Endothelial cell (in vitro differentiated cells): ENCODE data around the gene ARMH3. TPM values are rescaled to one million over a fixed set of nuclear protein-coding genes. Genes with fewer than 3 reads are reported as not detected.

Source experiments
- DNase-seq: peaks from one replicate; pipeline ENCODE4 v3.0.0; 2021; ENCODE audit warnings: low spot score
- H3K27ac Mint-ChIP-seq: one replicate; pipeline ENCODE4 v1.8.0; 2021; ENCODE audit warnings: mixed read lengths, inconsistent platforms; ENCODE audit not compliant: unreplicated experiment
- H3K27me3 Mint-ChIP-seq: one replicate; pipeline ENCODE4 v1.8.0; 2021; ENCODE audit warnings: mild to moderate bottlenecking, moderate library complexity, mixed read lengths, inconsistent platforms; ENCODE audit not compliant: unreplicated experiment
- H3K36me3 Mint-ChIP-seq: one replicate; pipeline ENCODE4 v1.8.0; 2021; ENCODE audit warnings: mild to moderate bottlenecking, low read depth, mixed read lengths, inconsistent platforms; ENCODE audit not compliant: unreplicated experiment
- H3K4me1 Mint-ChIP-seq: one replicate; pipeline ENCODE4 v1.8.0; 2021; ENCODE audit warnings: mild to moderate bottlenecking, mixed read lengths, inconsistent platforms; ENCODE audit not compliant: unreplicated experiment
- H3K4me3 Mint-ChIP-seq: one replicate; pipeline ENCODE4 v1.8.0; 2021; ENCODE audit warnings: mild to moderate bottlenecking, mixed read lengths, inconsistent platforms; ENCODE audit not compliant: unreplicated experiment
- H3K9me3 Mint-ChIP-seq: one replicate; pipeline ENCODE4 v1.8.0; 2021; ENCODE audit warnings: mixed read lengths, inconsistent platforms; ENCODE audit not compliant: unreplicated experiment
- CTCF ChIP-seq: fragments of 200-600 bp; sonication (generic); IDR thresholded peaks from one replicate; pipeline ENCODE4 v1.5.0; 2021; ENCODE audit warnings: antibody characterized with exemption; ENCODE audit not compliant: unreplicated experiment
- total RNA-seq: library from RNA; stranded (reverse); fragmentation: NEBNext Ultra II Directional; extraction: Animal tissue kit (Norgen Biotek cat#: 25700); gene quantifications from one replicate; pipeline ENCODE4 v1.2.1, GENCODE V29; 2021; ENCODE audit not compliant: unreplicated experiment

The ARMH3 gene
- total RNA-seq, 1 donor from 2014 or later: 20.5 TPM

GRCh38 chr10:101879456-101880231 lies 176.3 kb downstream of the ARMH3 start:
- no peak for TF ChIP-seq CTCF
- peaks cover 24% of the 10 kb centered on the region for H3K4me1 Mint-ChIP-seq
- DNase-seq: no peak
- no peaks in the 10 kb centered on the region for H3K36me3 Mint-ChIP-seq
- peaks cover 10% of the 10 kb centered on the region for H3K27me3 Mint-ChIP-seq
- H3K4me3 Mint-ChIP-seq: no peak overlapping the region
- no peaks in the 10 kb centered on the region for H3K9me3 Mint-ChIP-seq
- H3K27ac Mint-ChIP-seq: peak overlapping the region; percentile 74

- Mint-ChIP-seq H3K27me3 (peaks cover 9% of the 10 kb centered on the region), H3K9me3 (no peaks in the 10 kb centered on the region), H3K4me1 (peaks cover 25% of the 10 kb centered on the region), H3K4me3 (no peak overlapping the region), H3K36me3 (no peaks in the 10 kb centered on the region), H3K27ac (peak overlapping the region; percentile 67)
- no peak for TF ChIP-seq CTCF
- DNase-seq: no peak
Measured at GRCh38 chr10:101878869-101879268, 177.1 kb downstream of the ARMH3 start.

- no peaks in the 10 kb centered on the region for H3K9me3 Mint-ChIP-seq
- no peak overlapping the region for H3K4me3 Mint-ChIP-seq
- H3K27ac Mint-ChIP-seq: no peak overlapping the region
- no peaks in the 10 kb centered on the region for H3K36me3 Mint-ChIP-seq
- no peak for TF ChIP-seq CTCF
- no peak for DNase-seq
- H3K27me3 Mint-ChIP-seq: peaks cover 4% of the 10 kb centered on the region
- peaks cover 23% of the 10 kb centered on the region for H3K4me1 Mint-ChIP-seq
Measured at GRCh38 chr10:101875068-101875688, 180.8 kb downstream of the ARMH3 start.

- H3K4me1 Mint-ChIP-seq: peaks cover 18% of the 10 kb centered on the region
- no peaks in the 10 kb centered on the region for H3K36me3 Mint-ChIP-seq
- H3K27ac Mint-ChIP-seq: no peak overlapping the region
- no peaks in the 10 kb centered on the region for H3K9me3 Mint-ChIP-seq
- H3K27me3 Mint-ChIP-seq: peaks cover 4% of the 10 kb centered on the region
- DNase-seq: no peak
- TF ChIP-seq CTCF: no peak
- H3K4me3 Mint-ChIP-seq: no peak overlapping the region
Measured at GRCh38 chr10:101874252-101874651, 181.7 kb downstream of the ARMH3 start.

GRCh38 chr10:101867931-101868330 lies 188.0 kb downstream of the ARMH3 start:
- no peak for DNase-seq
- H3K4me1 Mint-ChIP-seq: peaks cover 8% of the 10 kb centered on the region

More at GRCh38 chr10:101867931-101868330, 188.0 kb downstream of the ARMH3 start:
- Mint-ChIP-seq H3K9me3 (no peaks in the 10 kb centered on the region), H3K4me3 (no peak overlapping the region), H3K27ac (no peak overlapping the region), H3K36me3 (peaks cover 4% of the 10 kb centered on the region), H3K27me3 (peaks cover 4% of the 10 kb centered on the region)
- no peak for TF ChIP-seq CTCF
